Activated T-cell treated with anti-CD3 and anti-CD28 coated beads for 1 hour (primary cell): Measurements from ENCODE around the gene HFE.
A peak's percentile ranks its signal among the peaks of the same experiment; 100 is the strongest.
"Not testable (repeated sequence)": the region's sequence is repeated elsewhere in the genome, so short reads cannot be mapped to it uniquely, and the experiment has no call there.

ENCODE experiments used
- DNase-seq: peaks from one replicate; pipeline ENCODE4 v3.0.0-alpha.2; 2020; ENCODE audit warnings: low read depth

HFE gene

GRCh38 chr6:26087284-26088115 is at the start of gene HFE:
HFE (plus strand) TSS chr6:26087429; CDS start chr6:26087441, 12 bp downstream.
- peak; percentile 23 for DNase-seq

- no peak for DNase-seq
These were observed 45.3 kb upstream of the HFE start for GRCh38 chr6:26041946-26042345.

GRCh38 chr6:26043384-26044139 is 43.7 kb upstream of the HFE start:
- no peak for DNase-seq

- no peak for DNase-seq
These were observed 42.8 kb upstream of the HFE start for GRCh38 chr6:26044140-26045064.

GRCh38 chr6:26045065-26045927 is 41.9 kb upstream of the HFE start:
- DNase-seq, result peak; percentile 62

GRCh38 chr6:26045928-26046368 is 41.3 kb upstream of the HFE start:
- no peak for DNase-seq

GRCh38 chr6:26047329-26047728 is 39.9 kb upstream of the HFE start:
- not testable (repeated sequence) for DNase-seq

- DNase-seq, result no peak
These were observed 38.6 kb upstream of the HFE start for GRCh38 chr6:26048590-26048989.

GRCh38 chr6:26051665-26052310 is 35.4 kb upstream of the HFE start:
- DNase-seq, result no peak

GRCh38 chr6:26052762-26053250 is 34.4 kb upstream of the HFE start:
- DNase-seq, result not testable (repeated sequence)

- no peak for DNase-seq
These were observed 33.0 kb upstream of the HFE start for GRCh38 chr6:26053992-26054780.

- peak; percentile 69 for DNase-seq
These were observed 32.2 kb upstream of the HFE start for GRCh38 chr6:26054781-26055718.

GRCh38 chr6:26055719-26056582 is 31.3 kb upstream of the HFE start:
- peak; percentile 74 for DNase-seq

- no peak for DNase-seq
These were observed 30.5 kb upstream of the HFE start for GRCh38 chr6:26056583-26057350.

GRCh38 chr6:26057899-26058298 is 29.3 kb upstream of the HFE start:
- DNase-seq, result no peak

- DNase-seq, result not testable (repeated sequence)
These were observed 28.7 kb upstream of the HFE start for GRCh38 chr6:26058477-26059033.
